Endothelial cell of umbilical vein (primary cell): ENCODE measurements around the gene KIAA1671. TPM values are rescaled to one million over a fixed set of nuclear protein-coding genes. Genes with fewer than 3 reads are reported as not detected.

Experiments
- BruUV-seq: library from RNA; stranded (reverse); fragments of 400-500 nt; replicated peaks from 2 replicates; lab custom pipeline; 2021; lab: Mats Ljungman, UMichigan
- CTCF ChIA-PET: fragments of 300-600, 350-600 bp; sonication (Branson Sonifier 250); formaldehyde crosslinking; loops from one replicate; lab custom pipeline; 2021; ENCODE audit warnings: antibody characterized with exemption, inconsistent platforms; lab: Charles Lee
- POLR2A ChIA-PET: fragments of 300-600, 350-600 bp; sonication (Branson Sonifier 250); formaldehyde crosslinking; loops from one replicate; lab custom pipeline; 2021; ENCODE audit warnings: antibody characterized with exemption, inconsistent platforms; lab: Charles Lee
- DNase-seq: peaks from one replicate; pipeline ENCODE4 v3.0.0-alpha.2; 2011; ENCODE audit warnings: low read depth, low spot score
- FAIRE-seq: peaks from 2 replicates; lab custom pipeline; 2011; peaks lifted over from hg19 to GRCh38; lab: Jason Lieb, UNC
- H2AFZ ChIP-seq: 2 replicates; pipeline ENCODE4 v1.6.0; 2012; ENCODE audit warnings: low read depth, low read length, control low read depth, inconsistent platforms
- H3K27ac ChIP-seq: 2 replicates; pipeline ENCODE4 v1.5.1; 2011; ENCODE audit warnings: low read depth, mild to moderate bottlenecking, control low read depth, low read length, moderate library complexity; ENCODE audit not compliant: insufficient read depth
- H3K27me3 ChIP-seq, 2 experiments: 2 replicates each; pipeline versions ENCODE4 v1.6.0 to v1.6.1; 2011; ENCODE audit warnings: low read length in 2 of 2, mixed read lengths in 1 of 2; ENCODE audit not compliant: control insufficient read depth in 2 of 2, insufficient read depth in 2 of 2
- H3K36me3 ChIP-seq, 2 experiments: 2 replicates in 1 of 2; 3 replicates in 1 of 2; pipeline ENCODE4 v1.5.1; 2011; ENCODE audit warnings: low read length in 2 of 2, mild to moderate bottlenecking in 1 of 2, moderate library complexity in 1 of 2; ENCODE audit not compliant: control insufficient read depth in 2 of 2, insufficient read depth in 2 of 2; ENCODE audit errors: extremely low read depth in 1 of 2
- H3K4me1 ChIP-seq: 3 replicates; pipeline ENCODE4 v1.5.1; 2011; ENCODE audit warnings: mild to moderate bottlenecking, low read length; ENCODE audit not compliant: control insufficient read depth, insufficient read depth; ENCODE audit errors: extremely low read depth
- H3K4me2 ChIP-seq: 2 replicates; pipeline ENCODE4 v1.6.1; 2011; ENCODE audit warnings: low read length, control low read depth, mixed read lengths; ENCODE audit not compliant: insufficient read depth
- H3K4me3 ChIP-seq, 3 experiments: fragments of 200-600 bp in 1 of 3; sonication (generic), shearing (Covaris generic) in 1 of 3; replicated peaks in 1 of 3; 2 replicates each; pipeline ENCODE4 v1.5.1; 2011 to 2016; ENCODE audit warnings: control low read depth in 3 of 3, low read length in 3 of 3, mild to moderate bottlenecking in 2 of 3, inconsistent platforms in 1 of 3, low read depth in 1 of 3, moderate library complexity in 1 of 3; ENCODE audit not compliant: insufficient read depth in 1 of 3
- H3K79me2 ChIP-seq: 2 replicates; pipeline ENCODE4 v1.6.0; 2012; ENCODE audit warnings: low read length, inconsistent platforms; ENCODE audit not compliant: control insufficient read depth, insufficient read depth
- H3K9ac ChIP-seq: replicated peaks from 2 replicates; pipeline ENCODE3; 2011; ENCODE audit warnings: low read length, control low read depth; ENCODE audit not compliant: insufficient read depth; ENCODE audit errors: extremely low read depth
- H3K9me1 ChIP-seq: replicated peaks from 3 replicates; pipeline ENCODE4 v1.6.0; 2011; ENCODE audit warnings: mild to moderate bottlenecking, low read length; ENCODE audit not compliant: control insufficient read depth, insufficient read depth; ENCODE audit errors: extremely low read depth
- H3K9me3 ChIP-seq: replicated peaks from 2 replicates; pipeline ENCODE4 v1.5.1; 2012; ENCODE audit warnings: low read length, inconsistent platforms; ENCODE audit not compliant: control insufficient read depth, insufficient read depth
- H4K20me1 ChIP-seq: replicated peaks from 2 replicates; pipeline ENCODE3; 2011; ENCODE audit warnings: mild to moderate bottlenecking, low read length; ENCODE audit not compliant: control insufficient read depth, insufficient read depth; ENCODE audit errors: extremely low read depth
- CTCF ChIP-seq, 2 donors: IDR thresholded peaks; 1 replicate in 1 of 2; 2 replicates in 1 of 2; pipeline ENCODE4 v1.5.1; 2011; ENCODE audit warnings: low read length in 2 of 2, mild to moderate bottlenecking in 2 of 2, moderate library complexity in 2 of 2, control low read depth in 1 of 2, inconsistent platforms in 1 of 2, low read depth in 1 of 2; ENCODE audit not compliant: insufficient read depth in 1 of 2; ENCODE audit errors: extremely low read depth in 1 of 2
- EZH2 ChIP-seq: IDR thresholded peaks from 2 replicates; pipeline ENCODE4 v1.6.1; 2012; ENCODE audit warnings: borderline replicate concordance, low read depth, mild to moderate bottlenecking, moderate library complexity, low read length, inconsistent platforms; ENCODE audit not compliant: severe bottlenecking
- FOS ChIP-seq: IDR thresholded peaks from 2 replicates; pipeline ENCODE4 v1.6.1; 2011; ENCODE audit warnings: mild to moderate bottlenecking, low read length, moderate library complexity, borderline replicate concordance; ENCODE audit not compliant: insufficient read depth
- GATA2 ChIP-seq: IDR thresholded peaks from 2 replicates; pipeline ENCODE4 v1.7.0; 2011; ENCODE audit warnings: low read depth, mild to moderate bottlenecking, moderate library complexity, mixed read lengths, low read length; ENCODE audit not compliant: insufficient read length, insufficient read depth
- JUN ChIP-seq: IDR thresholded peaks from 2 replicates; pipeline ENCODE4 v1.6.1; 2011; ENCODE audit warnings: borderline replicate concordance, low read depth; ENCODE audit not compliant: insufficient read length, insufficient read depth
- MYC ChIP-seq: IDR thresholded peaks from one replicate; pipeline ENCODE4 v1.6.1; 2011; ENCODE audit warnings: mild to moderate bottlenecking, low read depth, low read length
- POLR2A ChIP-seq: IDR thresholded peaks from 2 replicates; pipeline ENCODE4 v1.6.1; 2012; ENCODE audit warnings: low read depth, mild to moderate bottlenecking, control low read depth, low read length
- POLR2AphosphoS5 ChIP-seq: IDR thresholded peaks from 2 replicates; pipeline ENCODE4 v1.6.1; 2012; ENCODE audit warnings: low read depth, mild to moderate bottlenecking, control low read depth, low read length, moderate library complexity; ENCODE audit not compliant: insufficient read depth
- dilution Hi-C: fragments of 300-500 bp; cut with MboI; formaldehyde crosslinking; loops from one replicate; pipeline ENCODE4 v1.15.0; 2019; ENCODE audit warnings: low sequenced_read_pairs; ENCODE audit not compliant: extremely low pct_ligation_motif_present
- intact Hi-C: fragments of 100-400 bp; cut with micrococcal nuclease; formaldehyde crosslinking; loops from one replicate; pipeline ENCODE4 v1.10.0; 2022
- polyA plus RNA-seq, 4 experiments: library from polyadenylated mRNA; depleted of rRNA in 3 of 4; stranded (reverse) in 3 of 4; unstranded in 1 of 4; fragments of >200 nt; gene quantifications; 2 replicates each; pipeline versions ENCODE4 v1.2.1 to v1.2.3, GENCODE V29; 2011 to 2012; ENCODE audit warnings: missing spikeins in 1 of 4
- total RNA-seq: library from RNA; stranded (reverse); gene quantifications from 2 replicates; pipeline ENCODE4 v1.2.3, GENCODE V29; 2021
- TF ChIP-seq, protein P1 (sequence below): IDR thresholded peaks from 2 replicates; pipeline ENCODE4 v1.6.1; 2011; ENCODE audit not compliant: insufficient read depth, insufficient read length

KIAA1671 gene
- total and polyA plus RNA-seq, 2 donors (not counting 3 experiments of a cell fraction or from before 2014, with no cell fraction given): 23.1 to 85.1 TPM

- FAIRE-seq: no peak
- BruUV-seq: no TSS peak
These were observed 124.5 kb downstream of the KIAA1671 start for GRCh38 chr22:25077056-25077455.

More at GRCh38 chr22:25077056-25077455, 124.5 kb downstream of the KIAA1671 start:
- Histone ChIP-seq H3K9me1 (no peaks in the 10 kb centered on the region), H3K36me3 (no peaks in the 10 kb centered on the region), H3K4me2 (no peak overlapping the region), H3K79me2 (no peaks in the 10 kb centered on the region), H3K4me3 (no peak overlapping the region), H2AFZ (no peak overlapping the region), H3K27me3 (no peaks in the 10 kb centered on the region), H3K4me1 (no peaks in the 10 kb centered on the region), H4K20me1 (peaks cover 2% of the 10 kb centered on the region), H3K9ac (no peak overlapping the region), H3K27ac (no peak overlapping the region), H3K9me3 (no peaks in the 10 kb centered on the region)
- ChIA-PET CTCF (interaction anchor here (1.0 to 1.3 kb wide), 3 partner anchors 34 to 257 kb away, joined by 3 to 5 read pairs (median 4); no protein-coding TSS in a partner anchor), POLR2A (no interaction called here)
- no peak for DNase-seq
- intact Hi-C loops: no loop called here
- dilution Hi-C loops: no loop called here
- no peak for TF ChIP-seq MYC
- TF ChIP-seq EZH2: no peak
- TF ChIP-seq, protein P1, sequence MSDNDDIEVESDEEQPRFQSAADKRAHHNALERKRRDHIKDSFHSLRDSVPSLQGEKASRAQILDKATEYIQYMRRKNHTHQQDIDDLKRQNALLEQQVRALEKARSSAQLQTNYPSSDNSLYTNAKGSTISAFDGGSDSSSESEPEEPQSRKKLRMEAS: no peak
- no peak for TF ChIP-seq CTCF (IDR thresholded peaks at IDR 0.05; ENCODE audit: extremely low read depth in 1 of 2, insufficient read depth in 1 of 2, low read depth in 1 of 2, low read length in 2 of 2)
- TF ChIP-seq GATA2: no peak
- no peak for TF ChIP-seq FOS
- no peak for TF ChIP-seq JUN
- no peak for TF ChIP-seq POLR2A
- TF ChIP-seq POLR2AphosphoS5: no peak
